ENCODE data around the gene PCOLCE2.

Gene PCOLCE2

DNA sequence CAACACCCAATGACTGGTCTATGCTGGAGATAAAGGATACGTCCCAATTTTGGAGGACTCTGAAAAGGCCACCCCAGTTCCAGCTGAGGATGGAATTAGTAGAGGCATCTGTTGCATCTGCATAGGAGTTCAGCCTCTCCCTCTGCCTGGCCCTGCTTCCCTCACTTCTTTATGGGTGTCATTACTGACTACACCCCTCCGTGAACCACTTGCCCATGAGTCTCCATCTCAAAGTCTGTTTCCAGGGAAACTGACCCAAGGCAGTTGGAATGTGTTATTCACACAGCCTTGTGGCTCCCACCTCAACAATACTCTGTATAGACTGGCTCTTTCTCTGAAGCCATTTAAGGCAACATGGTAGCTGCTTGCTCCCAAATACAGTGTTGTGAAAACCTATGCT, 21.4 kb upstream of the PCOLCE2 start:
- Histone ChIP-seq H3K4me1 (ENCODE audit: control insufficient read depth in 1 of 2, insufficient read depth in 1 of 2, low read depth in 1 of 2, low read length in 1 of 2) (no peaks in the 10 kb centered on the region), H3K27ac (no peak overlapping the region), H3K4me3 (ENCODE audit: low read depth in 1 of 2, low read length in 1 of 2) (no peak overlapping the region), H3K9me3 (no peaks in the 10 kb centered on the region), H3K36me3 (no peaks in the 10 kb centered on the region), H3K27me3 (no peaks in the 10 kb centered on the region)
- TF ChIP-seq CTCF (IDR thresholded peaks at IDR 0.05): no peak

- no peak for TF ChIP-seq CTCF (IDR thresholded peaks at IDR 0.05)
Observed at GRCh38 chr3:142909282-142909681, 20.4 kb upstream of the PCOLCE2 start.

GRCh38 chr3:142907996-142908395, 19.1 kb upstream of the PCOLCE2 start:
- no peak for TF ChIP-seq CTCF (IDR thresholded peaks at IDR 0.05)
- no peaks in the 10 kb centered on the region for H3K36me3 ChIP-seq
- peaks cover 0 to 6% of the 10 kb centered on the region in 2 experiments for H3K4me1 ChIP-seq (ENCODE audit: control insufficient read depth in 1 of 2, insufficient read depth in 1 of 2, low read depth in 1 of 2, low read length in 1 of 2)
- no peak overlapping the region for H3K27ac ChIP-seq
- H3K4me3 ChIP-seq (ENCODE audit: low read depth in 1 of 2, low read length in 1 of 2): no peak overlapping the region
- no peaks in the 10 kb centered on the region for H3K27me3 ChIP-seq
- H3K9me3 ChIP-seq: no peaks in the 10 kb centered on the region

More at GRCh38 chr3:142909282-142909681, 20.4 kb upstream of the PCOLCE2 start:
- Histone ChIP-seq H3K36me3 (no peaks in the 10 kb centered on the region), H3K4me1 (ENCODE audit: control insufficient read depth in 1 of 2, insufficient read depth in 1 of 2, low read depth in 1 of 2, low read length in 1 of 2) (peaks cover 0 to 6% of the 10 kb centered on the region in 2 experiments), H3K4me3 (ENCODE audit: low read depth in 1 of 2, low read length in 1 of 2) (no peak overlapping the region), H3K27me3 (no peaks in the 10 kb centered on the region), H3K27ac (no peak overlapping the region), H3K9me3 (no peaks in the 10 kb centered on the region)

GRCh38 chr3:142904639-142905436, 16.0 kb upstream of the PCOLCE2 start:
- no peak for TF ChIP-seq CTCF (IDR thresholded peaks at IDR 0.05)
- Histone ChIP-seq H3K4me3 (ENCODE audit: low read depth in 1 of 2, low read length in 1 of 2) (no peak overlapping the region), H3K27ac (no peak overlapping the region), H3K4me1 (ENCODE audit: control insufficient read depth in 1 of 2, insufficient read depth in 1 of 2, low read depth in 1 of 2, low read length in 1 of 2) (peaks cover 0 to 6% of the 10 kb centered on the region in 2 experiments), H3K36me3 (no peaks in the 10 kb centered on the region), H3K9me3 (no peaks in the 10 kb centered on the region), H3K27me3 (no peaks in the 10 kb centered on the region)

- Histone ChIP-seq H3K4me3 (ENCODE audit: low read depth in 1 of 2, low read length in 1 of 2) (no peak overlapping the region), H3K4me1 (ENCODE audit: control insufficient read depth in 1 of 2, insufficient read depth in 1 of 2, low read depth in 1 of 2, low read length in 1 of 2) (peaks cover 0 to 6% of the 10 kb centered on the region in 2 experiments), H3K36me3 (no peaks in the 10 kb centered on the region), H3K27ac (no peak overlapping the region), H3K9me3 (no peaks in the 10 kb centered on the region), H3K27me3 (no peaks in the 10 kb centered on the region)
- no peak for TF ChIP-seq CTCF (IDR thresholded peaks at IDR 0.05)
Observed at GRCh38 chr3:142902356-142902755, 13.5 kb upstream of the PCOLCE2 start.

Measured in neutrophil (primary cell).